ENCODE results near the gene LDLRAD2.

Gene LDLRAD2

GRCh38 chr1:21864730-21865129, 52.7 kb downstream of the LDLRAD2 start:
- no peak for DNase-seq

GRCh38 chr1:21865609-21865942, 53.5 kb downstream of the LDLRAD2 start:
- no peak for DNase-seq

DNA sequence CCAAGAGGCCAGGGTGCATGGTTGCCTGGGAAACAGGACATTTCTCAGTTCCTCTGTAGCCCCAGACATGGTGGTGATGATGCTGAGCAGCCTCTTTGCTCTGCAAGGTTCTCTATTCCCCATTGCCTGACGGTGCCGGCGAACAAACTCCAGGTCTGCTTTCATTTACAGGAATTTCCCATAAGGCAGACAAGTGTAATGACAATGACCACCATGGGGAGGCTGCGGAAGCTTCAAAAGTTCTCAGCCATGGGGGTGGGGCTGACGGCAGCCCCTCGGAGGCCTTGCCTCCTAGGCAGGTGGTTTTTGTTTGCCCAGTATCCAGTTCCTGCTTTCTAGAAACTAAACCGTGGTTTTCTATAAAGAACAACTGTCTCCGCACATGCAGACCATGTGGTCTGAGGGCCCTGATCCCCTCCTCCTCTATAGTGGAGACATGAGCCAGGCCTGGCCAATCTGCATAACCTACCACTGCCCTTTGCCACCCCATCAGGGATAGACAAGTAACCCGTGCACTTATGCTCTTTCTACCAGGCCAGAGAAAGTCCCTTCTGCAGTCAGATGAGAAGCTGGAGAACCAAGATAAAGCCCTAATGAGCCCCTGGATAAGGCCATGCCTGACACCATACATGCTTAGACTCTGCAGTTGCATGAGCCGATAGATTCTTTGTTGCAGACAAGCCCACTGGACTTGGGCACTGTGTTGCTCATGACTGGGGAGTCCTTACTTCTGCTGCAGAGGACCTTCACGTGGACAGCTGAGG, 54.1 kb downstream of the LDLRAD2 start:
- DNase-seq: no peak

DNA sequence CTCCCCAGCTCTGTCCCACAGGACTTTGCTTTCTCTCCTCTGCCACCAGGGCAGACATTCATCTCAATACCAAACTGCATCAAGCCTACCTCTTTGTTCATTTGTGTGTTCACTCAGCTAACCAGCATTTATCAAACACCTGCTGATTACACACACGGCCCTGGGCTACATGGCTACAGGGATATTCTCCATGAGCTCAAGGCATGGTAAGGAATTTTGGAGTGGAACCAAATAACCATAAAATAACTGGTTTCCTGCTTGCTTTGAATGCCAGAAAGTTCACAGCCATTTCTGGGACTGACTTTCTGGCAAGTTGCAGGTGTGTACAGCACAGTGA, 54.6 kb downstream of the LDLRAD2 start:
- no peak for DNase-seq

DNA sequence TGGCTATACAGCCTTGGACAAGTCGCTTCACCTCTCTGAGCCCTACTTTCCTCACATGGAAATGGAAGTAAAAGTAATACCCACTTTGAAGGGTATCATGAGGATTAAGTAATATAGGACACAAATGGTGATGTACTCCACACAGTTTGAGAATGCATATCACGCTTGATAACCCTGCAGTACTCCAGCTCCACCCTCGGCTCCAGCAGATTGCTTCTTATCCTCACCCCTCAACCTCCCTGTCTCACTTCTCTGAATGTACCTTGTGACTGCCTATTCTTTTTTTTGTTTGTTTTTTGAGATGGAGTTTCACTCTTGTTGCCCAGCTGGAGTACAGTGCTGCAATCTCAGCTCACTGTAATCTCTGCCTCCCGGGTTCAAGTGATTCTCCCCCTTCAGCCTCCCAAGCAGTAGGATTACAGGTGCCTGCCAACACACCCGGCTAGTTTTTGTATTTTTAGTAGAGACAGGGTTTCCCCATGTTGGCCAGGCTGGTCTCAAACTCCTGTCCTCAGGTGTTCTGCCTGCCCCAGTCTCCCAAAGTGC, 55.5 kb downstream of the LDLRAD2 start:
- no peak for DNase-seq

GRCh38 chr1:21868482-21868881, 56.4 kb downstream of the LDLRAD2 start:
- no peak for DNase-seq

GRCh38 chr1:21868941-21869454, 56.9 kb downstream of the LDLRAD2 start:
- no peak for DNase-seq

DNA sequence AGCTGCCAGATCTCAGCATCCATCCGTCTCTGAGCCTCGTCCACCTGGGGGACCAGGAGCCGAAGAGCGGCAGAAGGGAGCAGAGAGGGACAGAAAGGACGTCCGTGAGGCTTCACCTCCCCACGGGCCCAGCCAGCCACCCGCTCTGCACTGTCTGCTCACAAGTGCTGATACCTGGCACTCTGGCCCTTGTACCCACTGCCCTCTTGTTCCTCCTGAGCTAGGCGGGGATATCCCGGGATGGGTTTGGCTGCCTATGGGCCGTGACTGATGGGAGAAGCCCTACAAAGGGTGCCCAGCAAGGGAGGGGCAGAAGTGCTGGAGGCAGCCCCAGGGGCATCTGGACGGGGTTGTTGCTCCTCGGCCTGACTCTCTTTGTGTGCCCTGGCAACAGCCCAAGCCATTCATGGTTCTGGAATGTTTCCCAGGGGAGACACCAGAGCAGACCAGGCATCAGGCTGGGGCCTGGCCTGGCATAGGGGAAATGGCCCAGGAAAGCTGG, 57.6 kb downstream of the LDLRAD2 start:
- DNase-seq: no peak

GRCh38 chr1:21870611-21871010, 58.5 kb downstream of the LDLRAD2 start:
- DNase-seq: no peak

DNA sequence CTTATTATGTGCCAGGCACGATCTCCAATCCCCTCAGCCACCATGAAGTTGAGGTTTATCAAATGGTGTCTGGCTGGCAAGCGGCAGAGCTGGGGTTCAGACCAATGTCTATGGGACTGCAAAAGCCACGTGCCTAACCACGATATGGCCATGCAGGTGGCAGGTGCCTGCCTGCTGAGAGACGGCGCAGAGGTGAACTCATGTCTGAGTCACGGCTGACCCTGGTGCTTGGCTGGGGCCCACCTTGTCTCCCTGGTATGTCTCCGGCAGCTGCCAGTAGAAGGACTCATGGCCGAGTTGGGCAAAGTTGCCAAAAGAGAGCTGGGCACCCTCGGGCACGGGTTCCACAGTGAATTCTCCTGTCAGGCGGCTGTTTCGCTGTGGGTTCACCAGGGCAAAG, 59.9 kb downstream of the LDLRAD2 start:
- no peak for DNase-seq

GRCh38 chr1:21872445-21873079, 60.5 kb downstream of the LDLRAD2 start:
- DNase-seq: no peak

- DNase-seq: no peak
Observed at GRCh38 chr1:21873174-21873573, 61.1 kb downstream of the LDLRAD2 start.

DNA sequence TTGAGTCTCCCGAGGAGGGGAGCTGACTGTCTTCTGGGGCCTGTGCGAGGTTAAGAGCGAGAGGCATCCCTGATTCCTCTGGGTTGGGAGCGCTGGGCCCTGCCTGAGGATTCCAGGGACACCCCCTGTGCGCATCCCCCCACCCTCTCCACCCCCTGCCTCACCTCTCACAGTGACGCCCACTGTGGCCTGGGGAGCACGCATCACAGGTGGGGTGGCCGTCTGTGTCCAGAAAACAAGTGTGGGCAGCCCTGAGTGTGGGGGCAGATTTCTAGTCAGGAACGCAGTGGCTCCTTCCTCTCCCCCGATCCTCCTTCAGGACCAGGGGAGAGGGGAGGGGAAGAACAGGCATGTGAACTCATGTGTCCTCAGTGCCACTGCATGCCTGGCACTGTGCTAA, 61.7 kb downstream of the LDLRAD2 start:
- DNase-seq: no peak

DNA sequence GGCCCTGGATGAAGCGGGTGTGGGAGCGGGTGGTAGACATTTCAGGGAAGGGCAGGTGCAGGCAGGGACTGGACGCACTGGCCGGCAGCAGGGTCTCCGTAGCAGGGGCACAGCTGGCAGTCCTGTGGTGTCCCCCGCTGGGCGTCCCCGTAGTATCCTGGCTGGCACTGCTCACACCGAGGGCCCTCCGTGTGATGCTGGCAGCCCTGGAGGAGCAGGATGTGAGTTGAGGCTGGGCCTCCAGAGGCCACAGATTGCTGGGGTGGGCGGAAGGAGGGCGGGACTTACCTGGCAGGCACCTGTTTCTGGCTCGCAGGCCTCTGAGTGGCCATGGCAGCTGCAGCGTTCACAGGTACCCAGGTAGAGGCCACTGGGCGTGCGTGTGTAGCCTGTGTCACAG, 62.3 kb downstream of the LDLRAD2 start:
- DNase-seq: no peak

Data from activated CD4-positive, CD25-positive, alpha-beta regulatory T cell treated with anti-CD3 and anti-CD28 coated beads, Interleukin-2, amount 50 U/mL, for 72 hours (primary cell).